HepG2 (cell line): ENCODE results near the gene MMD2. TPM values are rescaled to one million over a fixed set of nuclear protein-coding genes. Genes with fewer than 3 reads are reported as not detected.

Source experiments
- ATAC-seq: fragments of 200-7000 bp; cut with Tn5 transposase; 3 replicates; pipeline ENCODE4 v1.9.1; 2020; ENCODE audit warnings: mild to moderate bottlenecking, moderate library complexity
- BruUV-seq: library from RNA; stranded (reverse); fragments of 400-500 nt; replicated peaks from 2 replicates; lab custom pipeline; 2021; lab: Mats Ljungman, UMichigan
- CTCF ChIA-PET: fragments of 300-600 bp; formaldehyde crosslinking; extraction: SDS; loops from one replicate; lab custom pipeline; 2021; ENCODE audit warnings: low total read pairs, inconsistent platforms, low intra/inter-chr PET ratio; lab: Yijun Ruan, JAX
- POLR2A ChIA-PET: fragments of 350-600 bp; sonication (Branson Sonifier 250); formaldehyde crosslinking; loops from one replicate; lab custom pipeline; 2020; ENCODE audit warnings: antibody characterized with exemption, inconsistent platforms; lab: Yijun Ruan, JAX
- DNase-seq: peaks from one replicate; pipeline ENCODE4 v3.0.0-alpha.2; 2015; ENCODE audit warnings: low spot score
- FAIRE-seq: peaks from 3 replicates; lab custom pipeline; 2011; peaks lifted over from hg19 to GRCh38; lab: Jason Lieb, UNC
- H2AFZ ChIP-seq: one replicate; pipeline ENCODE4 v1.6.1; 2011; ENCODE audit warnings: low read length, inconsistent platforms
- H3K27ac ChIP-seq: fragments of 300-600 bp; 3 replicates; pipeline ENCODE4 v1.8.0; 2011; ENCODE audit warnings: mixed run types, mild to moderate bottlenecking, mixed read lengths, low read length, inconsistent platforms; ENCODE audit not compliant: insufficient read depth; ENCODE audit errors: extremely low read length
- H3K27me3 ChIP-seq, 2 experiments: fragments of 200-600 bp in 1 of 2; 2 replicates in 1 of 2; 3 replicates in 1 of 2; pipeline versions ENCODE4 v1.6.0 to v1.8.0; 2011; ENCODE audit warnings: low read length in 2 of 2, mild to moderate bottlenecking in 2 of 2, moderate library complexity in 2 of 2, inconsistent platforms in 1 of 2; ENCODE audit not compliant: insufficient read depth in 2 of 2, control insufficient read depth in 1 of 2
- H3K36me3 ChIP-seq, 2 experiments: fragments of 200-600 bp in 1 of 2; replicated peaks in 1 of 2; 2 replicates in 1 of 2; 3 replicates in 1 of 2; pipeline versions ENCODE4 v1.5.1 to v1.8.0; 2011; ENCODE audit warnings: low read length in 2 of 2, inconsistent platforms in 1 of 2; ENCODE audit not compliant: insufficient read depth in 2 of 2, control insufficient read depth in 1 of 2
- H3K4me1 ChIP-seq: 2 replicates; pipeline ENCODE4 v1.5.1; 2012; ENCODE audit warnings: low read length, inconsistent platforms; ENCODE audit not compliant: insufficient read depth
- H3K4me2 ChIP-seq: 2 replicates; pipeline ENCODE4 v1.6.0; 2011; ENCODE audit warnings: low read depth, low read length, inconsistent platforms
- H3K4me3 ChIP-seq, 3 experiments: fragments of 200-600 bp in 1 of 3; sonication (generic), shearing (Covaris generic) in 1 of 3; replicated peaks in 1 of 3; 2 replicates each; pipeline ENCODE4 v1.5.1; 2011 to 2016; ENCODE audit warnings: low read length in 3 of 3, inconsistent platforms in 2 of 3, low read depth in 2 of 3, mild to moderate bottlenecking in 2 of 3, control low read depth in 1 of 3, mixed read lengths in 1 of 3; ENCODE audit not compliant: insufficient read depth in 1 of 3
- H3K79me2 ChIP-seq: one replicate; pipeline ENCODE4 v1.6.1; 2011; ENCODE audit warnings: low read length, inconsistent platforms; ENCODE audit not compliant: insufficient read depth
- H3K9ac ChIP-seq: 2 replicates; pipeline ENCODE4 v1.6.0; 2011; ENCODE audit warnings: mild to moderate bottlenecking, low read depth, low read length, inconsistent platforms; ENCODE audit not compliant: insufficient read depth
- H3K9me3 ChIP-seq: 2 replicates; pipeline ENCODE4 v1.5.1; 2012; ENCODE audit warnings: mild to moderate bottlenecking, low read length
- H4K20me1 ChIP-seq: 2 replicates; pipeline ENCODE4 v1.6.0; 2011; ENCODE audit warnings: inconsistent platforms, mild to moderate bottlenecking, low read length, moderate library complexity; ENCODE audit not compliant: insufficient read depth
- CHCHD3 ChIP-seq: sonication (generic); formaldehyde crosslinking; IDR thresholded peaks from 2 replicates; pipeline ENCODE4 v1.8.0; 2022; ENCODE audit warnings: mild to moderate bottlenecking, missing genetic modification reagents, moderate library complexity
- ETV6 ChIP-seq: sonication (generic); formaldehyde crosslinking; conservative IDR thresholded peaks from 2 replicates; pipeline ENCODE4 v1.4.0; 2020; ENCODE audit warnings: missing genetic modification reagents
- MAF1 ChIP-seq: sonication (generic); formaldehyde crosslinking; IDR thresholded peaks from 2 replicates; pipeline ENCODE4 v1.5.0; 2020; ENCODE audit warnings: missing genetic modification reagents, borderline replicate concordance
- TFDP1 ChIP-seq: IDR thresholded peaks from 2 replicates; pipeline ENCODE4 v1.6.1; 2016; ENCODE audit warnings: missing compliant biosample characterization, missing genetic modification reagents, borderline replicate concordance
- ZNF264 ChIP-seq: sonication (generic); formaldehyde crosslinking; IDR thresholded peaks from 2 replicates; pipeline ENCODE4 v1.4.0; 2020; ENCODE audit warnings: missing genetic modification reagents
- WGBS: methylation state at CpG from one replicate; pipeline ENCODE4 v1.1.6; 2017; ENCODE audit warnings: low lambda C conversion rate; 5-methylcytosine and 5-hydroxymethylcytosine counted together
- in situ Hi-C: cut with HindIII; loops from 2 replicates; pipeline ENCODE4 v1.10.0; 2017; ENCODE audit warnings: low pct_unique_long_range_greater_than_20kb; ENCODE audit not compliant: extremely low pct_ligation_motif_present
- intact Hi-C: fragments of 100-400 bp; cut with micrococcal nuclease; formaldehyde crosslinking; loops from one replicate; pipeline ENCODE4 v1.10.0; 2022; ENCODE audit not compliant: unreplicated experiment
- polyA plus RNA-seq, 8 experiments: library from polyadenylated mRNA; depleted of rRNA in 3 of 8; stranded (reverse) in 7 of 8; unstranded in 1 of 8; fragments of >200 nt; fragmentation: Illumina TruSeq in 4 of 8; extraction: Trizol in 4 of 8; gene quantifications; 2 replicates each; pipeline versions ENCODE4 v1.2.1 to v1.2.3, GENCODE V29; 2011 to 2016; ENCODE audit warnings: low read depth in 4 of 8, missing spikeins in 1 of 8, mixed read lengths in 1 of 8; ENCODE audit not compliant: insufficient read depth in 1 of 8
- total RNA-seq, 5 experiments: library from RNA; depleted of rRNA; stranded (reverse); fragments of >200 nt; fragmentation: Illumina TruSeq; extraction: Trizol; gene quantifications; 2 replicates each; pipeline ENCODE4 v1.2.3, GENCODE V29; 2016; ENCODE audit warnings: low read depth in 1 of 5

MMD2 gene
- total and polyA plus RNA-seq, 2 of the 13 experiments (the other 11 are each of a cell fraction or from before 2014, with no cell fraction given): not detected

DNA sequence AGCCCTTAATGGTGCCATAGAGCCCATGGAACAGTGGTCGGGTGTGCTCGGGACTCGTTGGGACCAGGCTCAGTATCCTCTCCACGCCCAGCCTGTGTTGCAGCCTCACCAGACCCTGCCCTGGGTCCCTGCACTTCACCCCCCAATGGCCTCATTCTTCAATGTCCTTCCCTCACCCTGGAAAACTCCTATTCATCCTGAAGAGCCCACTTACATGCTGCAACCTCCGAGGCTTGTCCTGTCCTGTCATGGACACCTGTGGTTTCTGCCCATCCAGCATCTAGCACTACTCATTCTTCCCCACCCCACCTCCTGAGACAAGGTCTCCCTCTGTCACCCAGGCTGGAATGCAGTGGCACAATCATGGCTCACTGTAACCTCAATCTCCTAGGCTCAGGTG, 7.7 kb downstream of the MMD2 start (continued):
- TF ChIP-seq TFDP1 (CRISPR knock-in tag): no peak

DNA sequence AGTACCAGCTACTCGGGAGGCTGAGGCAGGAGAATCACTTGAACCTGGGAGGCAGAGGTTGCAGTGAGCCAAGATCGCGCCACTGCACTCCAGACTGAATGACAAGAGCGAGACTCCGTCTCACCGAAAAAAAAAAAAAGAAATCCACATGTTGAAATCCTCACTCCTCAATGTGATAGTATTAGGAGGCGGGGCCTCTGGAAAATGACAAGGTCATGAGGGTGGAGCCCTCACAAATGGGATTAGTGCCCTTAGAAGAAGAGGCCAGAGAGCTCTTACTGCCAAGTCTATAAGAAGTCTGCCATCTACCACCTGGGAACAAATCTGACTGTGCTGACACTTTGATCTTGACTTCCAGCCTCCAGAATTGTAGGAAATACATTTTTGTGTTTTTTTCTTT, 10.6 kb downstream of the MMD2 start:
- TF ChIP-seq ZNF264 (peak; percentile 75; the same call in 1 of the 2 replicates), ETV6 (CRISPR knock-in tag) (no peak)
- POLR2A ChIA-PET: no interaction called here
- Histone ChIP-seq H3K27ac (no peak overlapping the region), H3K9ac (no peak overlapping the region), H3K4me3 (no peak overlapping the region), H3K4me1 (no peaks in the 10 kb centered on the region), H3K9me3 (no peaks in the 10 kb centered on the region), H3K79me2 (no peaks in the 10 kb centered on the region), H3K4me2 (no peak overlapping the region), H3K27me3 (0 out of 5 replicates have a peak, but pooled peaks cover 1 to 3% of the 10 kb centered on the region in 2 experiments), H3K36me3 (no peaks in the 10 kb centered on the region), H2AFZ (no peak overlapping the region), H4K20me1 (no peaks in the 10 kb centered on the region)
- DNase-seq (no peak), FAIRE-seq (no peak), ATAC-seq (no peak)
- intact Hi-C loops: no loop called here
- BruUV-seq: no TSS peak
- 52% methylated on average over 7 of the region's 7 CpGs for WGBS
- CTCF ChIA-PET: no interaction called here
- in situ Hi-C loops: no loop called here

- Histone ChIP-seq H3K4me3 (no peak overlapping the region), H3K27ac (no peak overlapping the region), H3K4me1 (no peaks in the 10 kb centered on the region)
- POLR2A ChIA-PET: no interaction called here
- in situ Hi-C loops: no loop called here
- no peak for TF ChIP-seq CHCHD3 (CRISPR knock-in tag)
- TF ChIP-seq MAF1 (CRISPR knock-in tag): no peak
- TF ChIP-seq, all 625 proteins: peak for 0
- ATAC-seq: no peak
- H4K20me1 ChIP-seq: no peaks in the 10 kb centered on the region
- H3K9me3 ChIP-seq: no peaks in the 10 kb centered on the region
- CTCF ChIA-PET: no interaction called here
- no peak overlapping the region for H3K9ac ChIP-seq
- BruUV-seq: no TSS peak
- no peaks in the 10 kb centered on the region for H3K36me3 ChIP-seq
- no peak for DNase-seq
- no peak overlapping the region for H2AFZ ChIP-seq
- no peak overlapping the region for H3K4me2 ChIP-seq
- H3K27me3 ChIP-seq: peaks cover 0 to 3% of the 10 kb centered on the region in 2 experiments; a peak in 1 of 5 replicates
- no peaks in the 10 kb centered on the region for H3K79me2 ChIP-seq
- intact Hi-C loops: no loop called here
- FAIRE-seq: no peak
- 80% methylated on average over 26 of the region's 26 CpGs for WGBS
These were observed 13.0 kb downstream of the MMD2 start for GRCh38 chr7:4945949-4946348.
